Stimulated activated naive CD8-positive, alpha-beta T cell treated with anti-CD3 and anti-CD28 coated beads, Interleukin-15, amount 100 ng/mL, for 72 hours (primary cell): ENCODE data around the gene TMEM87B.
"Not testable (repeated sequence)": the region's sequence is repeated elsewhere in the genome, so short reads cannot be mapped to it uniquely, and the experiment has no call there.

ENCODE experiments used
- ATAC-seq: fragments of 150-1000 bp; cut with Tn5 transposase; 2 replicates; pipeline ENCODE4 v1.10.0; 2021; ENCODE audit warnings: mild to moderate bottlenecking, moderate library complexity
- DNase-seq, 2 donors: peaks; one replicate each; pipeline ENCODE4 v3.0.0; 2021 to 2022
- H3K27ac Mint-ChIP-seq, 2 donors: one replicate each; pipeline ENCODE4 v1.8.0; 2022; ENCODE audit warnings: mild to moderate bottlenecking in 2 of 2, mixed read lengths in 2 of 2, moderate library complexity in 2 of 2
- H3K27me3 Mint-ChIP-seq: one replicate; pipeline ENCODE4 v1.8.0; 2022; ENCODE audit warnings: mixed read lengths
- H3K4me1 Mint-ChIP-seq: one replicate; pipeline ENCODE4 v1.8.0; 2022; ENCODE audit warnings: mild to moderate bottlenecking, mixed read lengths
- H3K4me3 Mint-ChIP-seq, 2 donors: one replicate each; pipeline ENCODE4 v1.8.0; 2022; ENCODE audit warnings: mild to moderate bottlenecking in 2 of 2, mixed read lengths in 2 of 2, moderate library complexity in 1 of 2
- H3K9me3 Mint-ChIP-seq, 2 donors: one replicate each; pipeline ENCODE4 v1.8.0; 2022; ENCODE audit warnings: mixed read lengths in 2 of 2

TMEM87B gene

GRCh38 chr2:112121682-112122254 is 66.7 kb downstream of the TMEM87B start:
- H3K27me3 Mint-ChIP-seq: no peaks in the 10 kb centered on the region
- ATAC-seq (no peak), DNase-seq (no peak)
- no peak overlapping the region for H3K27ac Mint-ChIP-seq
- peaks cover 7 to 15% of the 10 kb centered on the region in 2 donors for H3K9me3 Mint-ChIP-seq
- no peak overlapping the region for H3K4me3 Mint-ChIP-seq
- peaks cover 7% of the 10 kb centered on the region for H3K4me1 Mint-ChIP-seq

- Mint-ChIP-seq H3K27ac (no peak overlapping the region), H3K9me3 (peaks cover 19 to 23% of the 10 kb centered on the region in 2 donors), H3K27me3 (no peaks in the 10 kb centered on the region), H3K4me1 (peaks cover 13% of the 10 kb centered on the region), H3K4me3 (no peak overlapping the region)
- DNase-seq (no peak), ATAC-seq (no peak)
Measured at GRCh38 chr2:112129060-112129459, 74.0 kb downstream of the TMEM87B start.

GRCh38 chr2:112133344-112133743 is 78.3 kb downstream of the TMEM87B start:
- ATAC-seq: no peak
- DNase-seq: no peak
- no peak overlapping the region for H3K4me3 Mint-ChIP-seq
- H3K4me1 Mint-ChIP-seq: peaks cover 21% of the 10 kb centered on the region
- H3K27ac Mint-ChIP-seq: no peak overlapping the region
- H3K9me3 Mint-ChIP-seq: peaks cover 8 to 9% of the 10 kb centered on the region in 2 donors
- H3K27me3 Mint-ChIP-seq: peaks cover 21% of the 10 kb centered on the region

GRCh38 chr2:112134120-112134519 is 79.1 kb downstream of the TMEM87B start:
- Mint-ChIP-seq H3K4me1 (peaks cover 21% of the 10 kb centered on the region), H3K4me3 (no peak overlapping the region), H3K9me3 (peaks cover 8% of the 10 kb centered on the region in 2 donors), H3K27ac (no peak overlapping the region), H3K27me3 (peaks cover 27% of the 10 kb centered on the region)
- DNase-seq (no peak), ATAC-seq (no peak)

- H3K9me3 Mint-ChIP-seq: peaks cover 5 to 8% of the 10 kb centered on the region in 2 donors
- no peak overlapping the region for H3K27ac Mint-ChIP-seq
- no peak overlapping the region for H3K4me3 Mint-ChIP-seq
Measured at GRCh38 chr2:112136096-112136495, 81.0 kb downstream of the TMEM87B start.

GRCh38 chr2:112137516-112138158 is 82.6 kb downstream of the TMEM87B start:
- peak overlapping the region; percentile 61 to 66 for H3K4me3 Mint-ChIP-seq
- DNase-seq (no peak), ATAC-seq (peak; percentile 68)
- peaks cover 2 to 4% of the 10 kb centered on the region in 2 donors for H3K9me3 Mint-ChIP-seq
- peak overlapping the region in 1 of 2 donors; percentile 85 for H3K27ac Mint-ChIP-seq
- H3K4me1 Mint-ChIP-seq: peaks cover 11% of the 10 kb centered on the region
- H3K27me3 Mint-ChIP-seq: peaks cover 41% of the 10 kb centered on the region

More at GRCh38 chr2:112136096-112136495, 81.0 kb downstream of the TMEM87B start:
- no peak for ATAC-seq
- H3K27me3 Mint-ChIP-seq: peaks cover 37% of the 10 kb centered on the region
- DNase-seq: no peak
- peaks cover 21% of the 10 kb centered on the region for H3K4me1 Mint-ChIP-seq

- DNase-seq (no peak), ATAC-seq (peak; percentile 56)
- H3K4me3 Mint-ChIP-seq: peak within 1 kb of the TSS; percentile 61 to 70
- peaks cover 41% of the 10 kb centered on the region for H3K27me3 Mint-ChIP-seq
- H3K27ac Mint-ChIP-seq: peak within 1 kb of the TSS; percentile 8 to 85
- no peaks in the 10 kb centered on the region for H3K9me3 Mint-ChIP-seq
- peaks cover 8% of the 10 kb centered on the region for H3K4me1 Mint-ChIP-seq
Measured at GRCh38 chr2:112138159-112139032, 83.3 kb downstream of the TMEM87B start, which contains the start of gene FBLN7. Gene FBLN7 (plus strand): TSS chr2:112138385. CDS start chr2:112138656, 271 bp downstream.

- Mint-ChIP-seq H3K4me3 (peak overlapping the region in 1 of 2 donors; percentile 70), H3K27me3 (peaks cover 41% of the 10 kb centered on the region)
- not testable (repeated sequence) for ATAC-seq, H3K4me1 Mint-ChIP-seq, H3K9me3 Mint-ChIP-seq, DNase-seq, H3K27ac Mint-ChIP-seq
Measured at GRCh38 chr2:112139033-112139614, 84.1 kb downstream of the TMEM87B start.

GRCh38 chr2:112139661-112140204 is 84.7 kb downstream of the TMEM87B start:
- not testable (repeated sequence) for H3K4me3 Mint-ChIP-seq, H3K27ac Mint-ChIP-seq, DNase-seq, ATAC-seq, H3K4me1 Mint-ChIP-seq, H3K9me3 Mint-ChIP-seq
- H3K27me3 Mint-ChIP-seq: peaks cover 41% of the 10 kb centered on the region

GRCh38 chr2:112140205-112140802 is 85.2 kb downstream of the TMEM87B start:
- peaks cover 41% of the 10 kb centered on the region for H3K27me3 Mint-ChIP-seq
- ATAC-seq (no peak), DNase-seq (no peak)
- H3K4me3 Mint-ChIP-seq: peak overlapping the region; percentile 21 to 30
- no peaks in the 10 kb centered on the region for H3K9me3 Mint-ChIP-seq
- no peak overlapping the region for H3K27ac Mint-ChIP-seq
- H3K4me1 Mint-ChIP-seq: peaks cover 8% of the 10 kb centered on the region

GRCh38 chr2:112140899-112141625 is 86.0 kb downstream of the TMEM87B start:
- Mint-ChIP-seq H3K9me3 (no peaks in the 10 kb centered on the region), H3K4me3 (no peak overlapping the region), H3K27ac (no peak overlapping the region), H3K27me3 (peaks cover 38% of the 10 kb centered on the region), H3K4me1 (peaks cover 8% of the 10 kb centered on the region)
- ATAC-seq (no peak), DNase-seq (no peak)

- no peak for DNase-seq
- Mint-ChIP-seq H3K4me1 (peaks cover 8% of the 10 kb centered on the region), H3K27me3 (peaks cover 33% of the 10 kb centered on the region), H3K27ac (no peak overlapping the region), H3K4me3 (no peak overlapping the region), H3K9me3 (no peaks in the 10 kb centered on the region)
- no peak for ATAC-seq
Measured at GRCh38 chr2:112141626-112142007, 86.5 kb downstream of the TMEM87B start.

GRCh38 chr2:112142525-112143078 is 87.5 kb downstream of the TMEM87B start:
- Mint-ChIP-seq H3K27me3 (peaks cover 31% of the 10 kb centered on the region), H3K27ac (no peak overlapping the region), H3K9me3 (no peaks in the 10 kb centered on the region), H3K4me1 (peaks cover 4% of the 10 kb centered on the region), H3K4me3 (no peak overlapping the region)
- ATAC-seq: no peak
- DNase-seq: no peak

GRCh38 chr2:112143150-112143549 is 88.1 kb downstream of the TMEM87B start:
- H3K4me1 Mint-ChIP-seq: no peaks in the 10 kb centered on the region
- no peak overlapping the region for H3K27ac Mint-ChIP-seq
- no peak overlapping the region for H3K4me3 Mint-ChIP-seq
- ATAC-seq (no peak), DNase-seq (no peak)
- peaks cover 32% of the 10 kb centered on the region for H3K27me3 Mint-ChIP-seq
- no peaks in the 10 kb centered on the region for H3K9me3 Mint-ChIP-seq
